CD14-positive monocyte (primary cell): Measurements from ENCODE around the gene PTPRE. TPM values are rescaled to one million over a fixed set of nuclear protein-coding genes. Genes with fewer than 3 reads are reported as not detected.

Experiments used
- DNase-seq, 3 donors: peaks; one replicate each; pipeline ENCODE4 v3.0.0-alpha.2; 2011 to 2022
- H2AFZ ChIP-seq: 2 replicates; pipeline ENCODE4 v1.6.0; 2012; ENCODE audit warnings: mild to moderate bottlenecking, low read depth, low read length, inconsistent platforms; ENCODE audit not compliant: insufficient read depth, poor library complexity, severe bottlenecking
- H3K27ac ChIP-seq, 2 donors: 1 replicate in 1 of 2; 2 replicates in 1 of 2; pipeline ENCODE4 v1.5.1; 2012 to 2013; ENCODE audit warnings: low read length in 2 of 2, control low read depth in 1 of 2, inconsistent platforms in 1 of 2, low read depth in 1 of 2, mild to moderate bottlenecking in 1 of 2
- H3K27me3 ChIP-seq, 2 donors: one replicate each; pipeline versions ENCODE4 v1.6.0 to v1.6.1; 2011 to 2013; ENCODE audit warnings: low read length in 2 of 2; ENCODE audit not compliant: control insufficient read depth in 2 of 2, insufficient read depth in 2 of 2
- H3K36me3 ChIP-seq, 2 donors: replicated peaks in 1 of 2; 1 replicate in 1 of 2; 2 replicates in 1 of 2; pipeline versions ENCODE4 v1.5.1 to v1.6.1; 2012 to 2013; ENCODE audit warnings: low read length in 2 of 2, control low read depth in 1 of 2, inconsistent platforms in 1 of 2, mild to moderate bottlenecking in 1 of 2; ENCODE audit not compliant: insufficient read depth in 2 of 2, control insufficient read depth in 1 of 2
- H3K4me1 ChIP-seq, 2 donors: 1 replicate in 1 of 2; 2 replicates in 1 of 2; pipeline versions ENCODE4 v1.5.1 to v1.6.1; 2012 to 2013; ENCODE audit warnings: low read length in 2 of 2, control low read depth in 1 of 2, inconsistent platforms in 1 of 2, mild to moderate bottlenecking in 1 of 2, moderate library complexity in 1 of 2; ENCODE audit not compliant: insufficient read depth in 2 of 2, control insufficient read depth in 1 of 2
- H3K4me2 ChIP-seq: replicated peaks from 2 replicates; pipeline ENCODE3; 2012; ENCODE audit warnings: low read length, moderate library complexity, mild to moderate bottlenecking; ENCODE audit not compliant: poor library complexity, severe bottlenecking; ENCODE audit errors: extremely low read depth
- H3K4me3 ChIP-seq, 3 experiments: fragments of 200-600 bp in 1 of 3; sonication (generic) in 1 of 3; replicated peaks in 1 of 3; 1 replicate in 2 of 3; 2 replicates in 1 of 3; pipeline ENCODE4 v1.5.1; 2011 to 2013; ENCODE audit warnings: low read length in 3 of 3, mild to moderate bottlenecking in 3 of 3, control low read depth in 2 of 3, low read depth in 2 of 3, inconsistent platforms in 1 of 3, moderate library complexity in 1 of 3
- H3K79me2 ChIP-seq: 2 replicates; pipeline ENCODE4 v1.6.0; 2012; ENCODE audit warnings: mild to moderate bottlenecking, control low read depth, inconsistent platforms, low read length, moderate library complexity; ENCODE audit not compliant: insufficient read depth
- H3K9ac ChIP-seq: 2 replicates; pipeline ENCODE4 v1.6.0; 2017; ENCODE audit warnings: low read length, mild to moderate bottlenecking; ENCODE audit not compliant: insufficient read depth, poor library complexity, severe bottlenecking
- H3K9me3 ChIP-seq, 2 donors: replicated peaks in 1 of 2; 1 replicate in 1 of 2; 2 replicates in 1 of 2; pipeline versions ENCODE4 v1.5.1 to v1.6.1; 2012 to 2013; ENCODE audit warnings: low read length in 2 of 2, control low read depth in 1 of 2; ENCODE audit not compliant: control insufficient read depth in 1 of 2, insufficient read depth in 1 of 2
- H4K20me1 ChIP-seq: 2 replicates; pipeline ENCODE4 v1.6.0; 2012; ENCODE audit warnings: mild to moderate bottlenecking, low read length, control low read depth, moderate library complexity; ENCODE audit not compliant: insufficient read depth
- H3K27ac Mint-ChIP-seq, 7 donors: one replicate each; pipeline ENCODE4 v1.8.0; 2020; ENCODE audit warnings: mild to moderate bottlenecking in 7 of 7, mixed read lengths in 7 of 7, moderate library complexity in 6 of 7, inconsistent platforms in 2 of 7
- H3K27me3 Mint-ChIP-seq, 3 donors: one replicate each; pipeline ENCODE4 v1.8.0; 2021 to 2022; ENCODE audit warnings: low read depth in 3 of 3, mild to moderate bottlenecking in 3 of 3, mixed read lengths in 3 of 3, moderate library complexity in 3 of 3, inconsistent platforms in 1 of 3
- H3K36me3 Mint-ChIP-seq, 2 donors: one replicate each; pipeline ENCODE4 v1.8.0; 2020; ENCODE audit warnings: mixed read lengths in 2 of 2, inconsistent platforms in 1 of 2, mild to moderate bottlenecking in 1 of 2
- H3K4me1 Mint-ChIP-seq: one replicate; pipeline ENCODE4 v1.8.0; 2020; ENCODE audit warnings: mild to moderate bottlenecking, mixed read lengths
- H3K4me3 Mint-ChIP-seq, 2 donors: one replicate each; pipeline ENCODE4 v1.8.0; 2020; ENCODE audit warnings: mild to moderate bottlenecking in 2 of 2, mixed read lengths in 2 of 2, moderate library complexity in 1 of 2
- H3K9me3 Mint-ChIP-seq, 7 donors: one replicate each; pipeline ENCODE4 v1.8.0; 2020 to 2022; ENCODE audit warnings: mixed read lengths in 7 of 7, mild to moderate bottlenecking in 6 of 7, moderate library complexity in 6 of 7, inconsistent platforms in 2 of 7
- WGBS: methylation state at CpG from one replicate; pipeline ENCODE4 v1.1.5; 2013; ENCODE audit warnings: missing lambda C conversion rate; ENCODE audit not compliant: insufficient coverage; 5-methylcytosine and 5-hydroxymethylcytosine counted together
- intact Hi-C, 2 donors: fragments of 100-400 bp; cut with micrococcal nuclease; formaldehyde crosslinking; loops; one replicate each; pipeline versions ENCODE4 v1.15.0 to v1.15.1; 2023
- polyA plus RNA-seq, 3 donors: library from polyadenylated mRNA; depleted of rRNA in 1 of 3; unstranded in 2 of 3; stranded (reverse) in 1 of 3; fragments of 300-500 nt in 2 of 3; fragments of >200 nt in 1 of 3; fragmentation: Illumina TruSeq in 2 of 3; gene quantifications; 1 replicate in 2 of 3; 2 replicates in 1 of 3; pipeline ENCODE4 v1.2.3, GENCODE V29; 2012 to 2021
- TF ChIP-seq, protein P1 (sequence below): fragments of 200-600 bp; IDR thresholded peaks from one replicate; pipeline ENCODE4 v1.8.0; 2022; ENCODE audit warnings: antibody characterized with exemption, mild to moderate bottlenecking

Gene PTPRE
- polyA plus RNA-seq, 3 donors, result 95.2 to 271 (median 125) TPM

DNA sequence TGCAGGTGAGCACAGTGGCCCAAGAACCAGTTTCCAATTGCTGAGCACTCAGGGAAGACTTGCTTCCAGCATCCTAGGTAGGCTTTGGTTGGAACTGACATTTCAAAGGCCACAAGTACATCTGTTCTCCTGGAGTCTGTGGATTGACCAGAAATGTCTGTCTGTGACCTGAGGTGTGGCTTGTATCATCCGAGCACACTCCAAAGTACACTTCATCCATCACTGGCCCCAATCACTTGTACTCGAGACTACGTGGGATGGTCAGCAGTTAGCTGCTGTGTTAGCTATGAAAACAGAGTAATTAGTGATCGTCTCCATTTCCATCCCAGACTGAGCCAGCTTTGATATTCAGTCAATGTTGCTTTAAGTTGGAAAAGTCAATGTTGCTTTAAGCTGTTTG is 174.3 kb downstream of the PTPRE start:
- Mint-ChIP-seq H3K36me3 (peaks cover 84 to 92% of the 10 kb centered on the region in 2 donors), H3K9me3 (no peaks in the 10 kb centered on the region), H3K27ac (peak overlapping the region in 5 of 7 donors; percentile 4 to 70 (median 68)), H3K4me1 (no peaks in the 10 kb centered on the region), H3K27me3 (peaks cover 0 to 2% (median 0%) of the 10 kb centered on the region in 3 donors), H3K4me3 (no peak overlapping the region)
- Histone ChIP-seq H3K9ac (no peak overlapping the region), H3K4me3 (no peak overlapping the region), H3K27me3 (no peaks in the 10 kb centered on the region), H3K79me2 (no peaks in the 10 kb centered on the region), H3K36me3 (peaks cover 86 to 92% of the 10 kb centered on the region in 2 donors), H4K20me1 (peaks cover 100% of the 10 kb centered on the region), H3K9me3 (no peaks in the 10 kb centered on the region), H3K27ac (no peak overlapping the region), H2AFZ (no peak overlapping the region), H3K4me2 (no peak overlapping the region), H3K4me1 (no peaks in the 10 kb centered on the region)
- WGBS, result 86% methylated on average over 2 of the region's 4 CpGs
- intact Hi-C loops, result no loop called here
- no peak for DNase-seq
- TF ChIP-seq, protein P1, sequence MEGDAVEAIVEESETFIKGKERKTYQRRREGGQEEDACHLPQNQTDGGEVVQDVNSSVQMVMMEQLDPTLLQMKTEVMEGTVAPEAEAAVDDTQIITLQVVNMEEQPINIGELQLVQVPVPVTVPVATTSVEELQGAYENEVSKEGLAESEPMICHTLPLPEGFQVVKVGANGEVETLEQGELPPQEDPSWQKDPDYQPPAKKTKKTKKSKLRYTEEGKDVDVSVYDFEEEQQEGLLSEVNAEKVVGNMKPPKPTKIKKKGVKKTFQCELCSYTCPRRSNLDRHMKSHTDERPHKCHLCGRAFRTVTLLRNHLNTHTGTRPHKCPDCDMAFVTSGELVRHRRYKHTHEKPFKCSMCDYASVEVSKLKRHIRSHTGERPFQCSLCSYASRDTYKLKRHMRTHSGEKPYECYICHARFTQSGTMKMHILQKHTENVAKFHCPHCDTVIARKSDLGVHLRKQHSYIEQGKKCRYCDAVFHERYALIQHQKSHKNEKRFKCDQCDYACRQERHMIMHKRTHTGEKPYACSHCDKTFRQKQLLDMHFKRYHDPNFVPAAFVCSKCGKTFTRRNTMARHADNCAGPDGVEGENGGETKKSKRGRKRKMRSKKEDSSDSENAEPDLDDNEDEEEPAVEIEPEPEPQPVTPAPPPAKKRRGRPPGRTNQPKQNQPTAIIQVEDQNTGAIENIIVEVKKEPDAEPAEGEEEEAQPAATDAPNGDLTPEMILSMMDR, result no peak

DNA sequence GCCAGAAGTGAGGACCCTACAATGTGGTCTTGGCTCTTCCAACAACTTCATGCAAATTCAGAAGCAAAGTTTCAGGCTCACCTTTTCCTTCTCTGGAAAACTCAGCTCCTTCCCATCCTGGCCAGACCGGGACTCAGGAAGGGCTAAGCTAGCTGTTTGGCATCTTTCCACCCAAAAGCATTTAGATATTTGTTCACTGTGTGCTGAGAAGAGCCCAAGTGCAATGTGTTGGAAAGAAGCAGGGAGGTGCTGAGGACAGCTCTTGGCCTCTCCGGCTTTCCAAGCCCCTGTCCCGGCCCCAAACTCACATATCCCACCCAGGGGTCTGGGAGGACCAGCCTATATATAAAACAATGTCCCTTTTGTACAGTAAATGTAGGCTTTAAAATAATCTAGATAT is 174.8 kb downstream of the PTPRE start:
- no peak overlapping the region for H3K4me3 Mint-ChIP-seq
- H3K36me3 Mint-ChIP-seq, result peaks cover 79 to 87% of the 10 kb centered on the region in 2 donors
- H3K4me2 ChIP-seq, result no peak overlapping the region
- H3K4me1 ChIP-seq, result no peaks in the 10 kb centered on the region
- H3K36me3 ChIP-seq, result peaks cover 81 to 87% of the 10 kb centered on the region in 2 donors
- H2AFZ ChIP-seq, result no peak overlapping the region
- H3K4me1 Mint-ChIP-seq, result no peaks in the 10 kb centered on the region
- H3K9ac ChIP-seq, result no peak overlapping the region
- DNase-seq, result no peak
- peak overlapping the region in 3 of 7 donors; percentile 40 to 63 (median 54) for H3K27ac Mint-ChIP-seq
- peaks cover 0 to 2% (median 0%) of the 10 kb centered on the region in 3 donors for H3K27me3 Mint-ChIP-seq
- H3K27ac ChIP-seq, result no peak overlapping the region
- no CpG with 5 or more reads among the region's 3 CpGs for WGBS
- no peaks in the 10 kb centered on the region for H3K9me3 Mint-ChIP-seq
- H3K4me3 ChIP-seq, result no peak overlapping the region
- H3K79me2 ChIP-seq, result no peaks in the 10 kb centered on the region
- intact Hi-C loops, result no loop called here
- H4K20me1 ChIP-seq, result peaks cover 100% of the 10 kb centered on the region
- no peaks in the 10 kb centered on the region for H3K9me3 ChIP-seq
- TF ChIP-seq, protein P1, result no peak
- no peaks in the 10 kb centered on the region for H3K27me3 ChIP-seq
